Gastroesophageal sphincter (tissue), 2 donors: ENCODE measurements around the gene YES1.

Experiments
- EP300 ChIP-seq: sonication (generic); formaldehyde crosslinking; IDR thresholded peaks from one replicate; pipeline ENCODE4 v1.6.1; 2017; ENCODE audit warnings: antibody characterized with exemption, mild to moderate bottlenecking
- POLR2A ChIP-seq, 2 donors: fragments of 450-650 bp; IDR thresholded peaks; one replicate each; pipeline ENCODE4 v1.6.1; 2017; ENCODE audit warnings: antibody characterized with exemption in 2 of 2, mild to moderate bottlenecking in 2 of 2, moderate library complexity in 1 of 2

DNA sequence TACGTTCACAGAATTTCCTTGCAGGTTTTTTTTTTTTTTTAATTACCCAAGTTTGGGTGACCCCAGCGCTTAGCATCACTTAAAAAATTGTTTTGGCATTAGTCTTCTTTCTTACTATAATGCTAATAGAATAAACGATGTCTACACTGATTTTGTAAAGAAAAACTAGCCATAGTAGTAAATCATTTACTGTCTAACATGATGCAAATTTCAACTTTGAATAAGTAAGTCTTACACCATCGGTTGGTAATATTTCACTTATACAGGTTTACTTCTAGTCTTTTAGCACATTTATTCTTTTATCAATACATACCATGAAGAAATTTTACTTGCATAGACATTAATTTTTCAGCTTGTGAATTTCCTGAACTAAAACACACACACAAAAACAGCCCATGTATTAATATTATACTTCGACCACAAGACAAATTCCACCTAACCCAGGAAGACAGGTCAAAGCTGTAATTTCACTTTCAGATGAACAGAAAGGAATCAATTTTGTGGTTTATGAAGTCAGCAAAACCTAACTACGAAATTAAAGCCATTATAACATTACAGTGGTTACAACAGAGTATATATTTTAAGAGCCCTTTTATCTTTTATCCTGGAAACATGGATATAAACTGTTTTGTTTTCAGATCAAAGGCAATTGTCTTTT lies 1.9 kb downstream of the YES1 start:
- no peak for TF ChIP-seq EP300
- TF ChIP-seq POLR2A (IDR thresholded peaks at IDR 0.05) = no peak
